Measurements from ENCODE around the gene KATNBL1.

Gene KATNBL1

DNA sequence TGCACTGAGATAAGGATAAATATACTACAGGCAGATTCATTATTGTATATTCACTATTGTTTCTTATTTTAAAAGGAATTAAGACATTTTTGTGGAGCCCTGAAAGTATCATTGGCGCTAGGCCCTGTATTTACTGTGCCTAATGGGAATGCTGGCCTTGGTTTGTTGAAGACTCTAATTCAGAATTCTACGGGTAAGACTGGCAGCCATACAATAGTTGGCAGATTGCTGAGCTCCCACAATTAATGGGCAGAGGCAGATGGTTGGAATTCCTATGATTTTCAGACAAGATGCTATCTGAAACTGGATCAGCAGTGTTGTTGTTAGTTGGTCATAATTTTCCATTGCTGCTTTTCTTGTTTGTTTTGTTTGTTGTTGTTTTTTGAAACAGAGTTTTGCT, 93.3 kb downstream of the KATNBL1 start:
- DNase-seq (ENCODE audit: low read depth): no peak

DNA sequence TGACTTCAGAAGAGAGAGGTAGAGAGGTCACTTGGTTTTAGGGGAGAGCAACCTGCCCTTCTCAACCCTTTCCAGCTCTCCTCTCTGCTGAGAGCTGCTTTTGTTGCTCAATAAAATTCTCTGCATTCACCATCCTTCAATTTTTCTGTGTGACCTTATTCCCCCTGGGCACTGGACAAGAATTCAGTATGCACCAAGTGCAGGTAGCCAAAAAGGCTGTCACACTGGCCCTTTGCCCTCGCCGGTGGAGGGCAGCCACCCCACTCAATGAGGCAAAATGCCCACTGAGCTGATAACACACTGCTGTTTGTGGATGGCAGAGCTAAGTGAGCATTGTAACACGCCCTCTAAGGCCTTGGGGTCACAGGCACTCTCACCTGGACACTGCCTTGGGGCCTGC, 95.2 kb downstream of the KATNBL1 start:
- no peak for DNase-seq (ENCODE audit: low read depth)

DNA sequence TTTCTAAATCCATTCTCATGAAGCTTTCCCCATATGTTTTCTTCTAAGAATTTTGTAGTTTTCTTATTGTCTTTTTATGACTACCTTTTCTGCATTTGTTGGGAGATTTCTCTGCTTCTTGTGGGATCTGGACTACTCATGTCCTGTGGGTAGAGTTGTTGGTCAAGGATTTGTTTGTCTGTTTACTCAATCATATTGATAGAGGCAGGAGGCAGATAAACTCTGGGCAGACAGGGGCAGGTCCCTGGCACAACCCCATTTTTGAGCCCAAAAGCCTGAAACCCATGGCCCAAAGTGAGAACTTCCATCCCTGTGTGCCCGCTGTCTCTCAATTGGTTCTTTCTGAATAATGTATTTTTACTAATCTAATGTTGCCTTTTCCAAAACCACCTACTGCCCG, 95.7 kb downstream of the KATNBL1 start:
- no peak for DNase-seq (ENCODE audit: low read depth)

DNA sequence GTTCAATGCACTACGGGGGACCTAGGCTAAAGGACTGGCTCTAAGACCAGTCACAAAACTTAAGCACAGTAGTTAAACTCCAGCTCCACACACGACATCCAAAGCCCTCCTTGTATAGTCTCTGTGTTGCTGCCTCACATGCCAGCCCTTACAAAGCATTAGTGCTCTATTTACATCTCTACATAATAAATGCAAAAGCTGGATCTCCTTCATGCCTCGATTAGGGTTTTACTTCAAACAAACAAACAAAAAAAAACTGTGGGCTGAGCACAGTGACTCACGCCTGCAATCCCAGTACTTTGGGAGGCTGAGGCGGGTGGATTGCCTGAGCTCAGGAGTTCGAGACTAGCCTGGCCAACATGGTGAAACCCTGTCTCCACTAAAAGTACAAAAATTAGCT, 98.4 kb downstream of the KATNBL1 start:
- no peak for DNase-seq (ENCODE audit: low read depth)

DNA sequence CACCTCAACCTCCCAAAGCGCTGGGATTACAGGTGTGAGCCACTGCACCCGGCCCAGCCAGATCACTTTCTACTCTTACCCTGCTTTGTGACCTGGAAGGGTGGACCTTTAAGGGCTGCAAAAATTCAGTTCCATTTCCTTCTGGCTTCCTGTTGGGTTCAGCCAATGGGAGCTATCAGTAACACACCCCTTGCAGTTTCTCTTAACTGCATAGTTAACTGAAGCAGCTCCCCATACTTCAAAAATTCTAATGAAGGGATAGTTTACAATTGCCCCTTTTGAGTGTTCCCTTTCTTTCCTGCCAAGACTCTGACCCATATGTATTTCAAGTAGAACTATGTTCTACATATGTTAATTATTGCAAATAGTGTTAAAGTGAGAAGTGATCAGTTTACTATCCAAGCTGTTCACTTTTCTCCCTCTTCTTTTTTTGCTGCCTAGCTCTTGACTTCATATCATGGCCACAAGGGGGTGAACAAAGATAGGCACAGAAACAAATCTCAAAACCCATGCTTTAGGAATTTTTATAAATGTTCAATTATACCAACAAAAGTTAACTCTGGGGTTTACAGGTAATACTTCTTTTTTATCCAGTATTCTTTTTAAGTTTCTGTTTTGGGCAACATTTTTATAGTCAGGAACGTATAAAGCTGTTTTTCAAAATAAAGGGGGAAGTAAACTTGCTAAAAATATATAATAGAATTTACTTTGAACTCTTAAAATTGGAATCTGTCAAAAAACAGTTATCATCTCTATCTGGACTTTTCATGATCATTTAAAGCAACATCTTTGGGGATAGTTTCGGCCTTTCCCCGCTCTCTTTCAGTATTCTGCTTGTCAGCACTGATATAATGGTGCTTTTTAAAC, 99.9 kb downstream of the KATNBL1 start:
- DNase-seq (ENCODE audit: low read depth): no peak

DNA sequence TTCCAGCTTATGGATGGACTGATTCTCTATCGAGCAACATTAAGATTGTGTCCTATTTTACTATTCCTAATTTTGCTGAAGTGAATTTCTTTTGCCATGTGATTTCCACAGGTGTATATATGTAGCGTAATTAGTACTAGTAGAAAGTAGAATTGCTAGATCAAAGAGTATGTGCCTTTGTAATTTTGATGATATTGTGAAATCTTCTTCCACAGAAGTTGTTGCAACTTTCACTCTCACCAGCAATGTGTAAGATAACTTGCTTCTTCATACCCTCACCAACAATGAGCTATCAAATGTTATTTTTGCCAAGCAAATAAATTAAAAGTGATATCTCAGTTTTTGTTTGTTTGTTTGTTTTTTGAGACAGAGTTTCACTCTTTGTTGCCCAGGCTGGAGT, 102.6 kb downstream of the KATNBL1 start:
- DNase-seq (ENCODE audit: low read depth): no peak

DNA sequence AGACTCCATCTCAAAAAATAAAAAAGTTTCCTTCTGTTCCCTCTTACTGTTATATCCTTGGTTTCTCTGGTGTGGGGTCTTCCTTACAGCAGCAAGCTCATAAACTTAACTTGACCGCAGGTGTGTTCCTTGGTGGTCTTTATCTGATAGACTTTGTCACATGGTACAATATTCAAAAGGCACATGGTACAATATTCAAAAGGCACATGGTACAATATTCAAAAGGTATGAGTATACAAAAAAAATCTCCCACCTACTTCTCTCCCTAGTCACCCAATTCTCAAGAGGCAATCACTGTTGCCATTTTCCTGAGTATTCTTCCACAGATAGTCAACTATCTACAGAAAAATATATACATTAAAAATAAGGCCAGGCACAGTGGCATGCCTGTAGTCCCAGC, 103.5 kb downstream of the KATNBL1 start:
- no peak for DNase-seq (ENCODE audit: low read depth)

DNA sequence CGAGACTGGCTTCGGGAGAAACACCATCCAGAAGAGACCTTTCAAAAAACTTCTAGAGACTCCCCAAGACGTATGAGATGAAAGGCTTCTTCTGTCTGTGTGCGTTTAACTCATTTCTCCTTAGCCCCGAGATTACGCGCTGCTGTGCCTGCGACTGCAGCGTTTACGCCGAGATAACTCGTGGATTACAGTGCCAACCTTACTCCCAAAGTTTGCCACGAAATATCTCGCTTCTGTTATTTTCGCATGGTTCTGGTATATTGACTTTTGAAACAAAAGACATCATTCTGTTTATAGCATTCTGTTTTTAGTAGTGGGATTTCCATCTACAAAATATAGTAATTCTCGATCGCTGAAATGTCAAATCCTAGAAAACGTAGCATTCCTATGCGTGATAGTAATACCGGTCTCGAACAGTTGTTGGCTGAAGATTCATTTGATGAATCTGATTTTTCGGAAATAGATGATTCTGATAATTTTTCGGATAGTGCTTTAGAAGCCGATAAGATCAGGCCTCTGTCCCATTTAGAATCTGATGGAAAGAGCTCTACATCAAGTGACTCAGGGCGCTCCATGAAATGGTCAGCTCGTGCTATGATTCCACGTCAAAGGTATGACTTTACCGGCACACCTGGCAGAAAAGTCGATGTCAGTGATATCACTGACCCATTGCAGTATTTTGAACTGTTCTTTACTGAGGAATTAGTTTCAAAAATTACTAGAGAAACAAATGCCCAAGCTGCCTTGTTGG, 107.5 kb downstream of the KATNBL1 start:
- DNase-seq (ENCODE audit: low read depth): no peak

DNA sequence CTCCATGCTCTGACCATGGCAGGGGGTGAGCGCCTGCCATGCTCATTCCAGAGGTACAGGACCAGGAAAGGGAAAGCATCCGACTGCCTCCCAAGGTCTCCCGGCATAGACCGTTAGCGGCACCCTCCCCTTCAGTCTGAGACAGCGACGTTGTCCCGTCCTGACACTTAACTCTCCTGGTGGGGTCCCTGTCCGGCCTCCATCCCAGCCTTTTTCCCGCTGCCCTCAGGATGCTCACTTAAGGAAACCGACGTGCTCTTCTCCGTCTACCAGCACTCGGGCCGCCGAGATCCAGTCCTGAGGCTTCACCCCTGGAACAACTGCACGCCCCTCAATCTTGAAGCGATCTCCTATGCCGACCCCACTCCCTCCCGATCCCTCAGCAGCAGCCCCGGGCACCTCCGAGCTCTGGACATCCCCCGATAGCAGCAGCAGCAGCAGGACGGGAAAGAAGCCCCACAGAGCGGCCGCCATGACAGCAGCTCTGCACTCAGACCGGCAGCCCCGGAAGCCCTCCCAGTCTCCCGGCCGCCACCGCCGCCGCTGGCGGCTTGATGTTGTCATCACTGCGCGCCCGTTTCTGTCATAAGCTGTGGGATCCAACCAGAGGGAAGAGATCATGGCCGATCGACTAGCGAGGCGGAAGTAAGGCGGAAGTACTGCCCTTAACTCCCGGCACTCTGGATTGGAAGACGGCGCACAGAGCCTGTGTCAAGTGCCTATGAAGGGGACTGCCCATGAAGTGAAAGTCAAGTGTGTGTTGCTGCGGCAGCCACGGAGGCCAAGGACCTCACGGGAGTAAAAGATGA, 108.3 kb downstream of the KATNBL1 start, which contains the start of the genes EMC7 and PGBD4:
Gene EMC7 (minus strand): TSS at position 497 of the 809 bp plus-strand sequence. CDS start 23 bp downstream, at position 474.
Gene PGBD4 (plus strand): TSS at position 718 of the 809 bp plus-strand sequence. CDS start 449 bp downstream, outside the sequence.
- peak; percentile 99 for DNase-seq (ENCODE audit: low read depth)

DNA sequence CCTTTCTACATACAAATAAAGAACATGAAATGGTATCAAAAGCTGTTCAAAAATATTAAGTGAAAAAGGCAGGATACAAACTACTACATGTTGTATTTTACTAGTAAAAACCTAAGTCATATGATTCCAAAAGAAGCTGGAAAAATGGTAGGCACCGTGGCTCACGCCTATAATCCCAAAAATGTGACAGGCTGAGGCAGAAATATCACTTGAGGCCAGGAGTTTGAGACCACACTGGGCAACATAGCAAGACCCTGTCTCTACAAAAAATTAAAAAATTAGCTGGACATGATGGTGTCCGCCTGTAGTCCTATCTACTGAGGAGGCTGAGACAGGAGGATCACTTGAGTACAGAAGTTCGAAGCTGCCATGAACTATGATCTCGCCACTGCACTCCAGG, 110.0 kb downstream of the KATNBL1 start:
- no peak for DNase-seq (ENCODE audit: low read depth)
